Epithelial cell of esophagus (primary cell): ENCODE results near the gene PTPRK.

Experiments used
- DNase-seq: peaks from one replicate; pipeline ENCODE4 v3.0.0; 2010; ENCODE audit warnings: low read depth
- H3K4me3 ChIP-seq: 2 replicates; pipeline ENCODE4 v1.5.1; 2011; ENCODE audit warnings: mild to moderate bottlenecking, low read length, control low read depth
- CTCF ChIP-seq: IDR thresholded peaks from 2 replicates; pipeline ENCODE4 v1.5.1; 2011; ENCODE audit warnings: low read depth, mild to moderate bottlenecking, low read length, control low read depth, inconsistent platforms; ENCODE audit not compliant: insufficient read depth; ENCODE audit errors: missing control alignments

PTPRK gene

GRCh38 chr6:128427139-128427538 lies 93.3 kb downstream of the PTPRK start:
- no peak overlapping the region for H3K4me3 ChIP-seq
- no peak for DNase-seq
- TF ChIP-seq CTCF, result no peak

GRCh38 chr6:128425856-128426255 lies 94.5 kb downstream of the PTPRK start:
- no peak overlapping the region for H3K4me3 ChIP-seq
- TF ChIP-seq CTCF, result no peak
- no peak for DNase-seq

GRCh38 chr6:128422871-128423270 lies 97.5 kb downstream of the PTPRK start:
- no peak for DNase-seq
- TF ChIP-seq CTCF, result no peak
- no peak overlapping the region for H3K4me3 ChIP-seq

GRCh38 chr6:128422200-128422599 lies 98.2 kb downstream of the PTPRK start:
- TF ChIP-seq CTCF, result no peak
- no peak overlapping the region for H3K4me3 ChIP-seq
- DNase-seq, result no peak

- no peak overlapping the region for H3K4me3 ChIP-seq
- peak; percentile 48 for DNase-seq
- no peak for TF ChIP-seq CTCF
Observed at GRCh38 chr6:128421788-128422187, 98.6 kb downstream of the PTPRK start.

- no peak for DNase-seq
- no peak overlapping the region for H3K4me3 ChIP-seq
- no peak for TF ChIP-seq CTCF
Observed at GRCh38 chr6:128417698-128418097, 102.7 kb downstream of the PTPRK start.

GRCh38 chr6:128415387-128415786 lies 105.0 kb downstream of the PTPRK start:
- DNase-seq, result no peak
- no peak for TF ChIP-seq CTCF
- no peak overlapping the region for H3K4me3 ChIP-seq
